Measurements from ENCODE around the gene TMEM185A. TPM values are rescaled to one million over a fixed set of nuclear protein-coding genes. Genes with fewer than 3 reads are reported as not detected.

TMEM185A gene
- total and polyA plus RNA-seq, 10 of the 15 experiments (the other 5 are each of a cell fraction or from before 2014, with no cell fraction given) = 2.4 to 25.1 (median 12.0) TPM

DNA sequence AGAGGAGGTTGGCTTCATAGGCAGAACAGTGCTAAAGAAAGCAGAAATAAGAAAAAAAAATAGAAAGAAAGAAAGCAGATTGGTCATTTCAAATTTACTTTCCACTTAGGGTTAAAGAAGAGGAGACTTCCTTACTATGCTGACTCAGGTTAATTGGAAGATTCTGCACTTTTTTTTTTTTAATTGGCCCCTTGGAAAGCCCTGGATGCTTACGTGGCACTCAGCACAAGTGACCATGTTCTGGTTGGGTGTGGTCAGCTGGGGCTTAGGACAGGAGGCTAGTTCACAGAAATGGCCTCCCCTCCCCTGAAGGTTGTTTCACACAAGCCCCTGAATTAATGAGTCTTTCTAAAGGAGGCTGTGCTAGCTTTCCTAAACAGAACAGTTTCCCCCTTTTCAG, 58.8 kb downstream of the TMEM185A start (continued):
- TF ChIP-seq E4F1 (IDR thresholded peaks at IDR 0.05; ENCODE audit: borderline replicate concordance, partially characterized antibody) (no peak), RAD21 (IDR thresholded peaks at IDR 0.05; ENCODE audit: insufficient read depth, low read depth, low read length) (no peak), NR2C1 (IDR thresholded peaks at IDR 0.05) (no peak)

GRCh38 chrX:149571770-149572169, 59.8 kb downstream of the TMEM185A start:
- no peaks in the 10 kb centered on the region for H3K4me1 ChIP-seq (ENCODE audit: control insufficient read depth, insufficient read depth, low read length)
- no peaks in the 10 kb centered on the region for H3K79me2 ChIP-seq (ENCODE audit: control insufficient read depth, insufficient read depth, low read length)
- in situ Hi-C loops (cut with MboI) (no loop called here), intact Hi-C loops (cut with micrococcal nuclease; ENCODE audit: unreplicated experiment) (no loop called here)
- POLR2A ChIA-PET = no interaction called here
- FAIRE-seq = no peak
- H4K20me1 ChIP-seq (ENCODE audit: control insufficient read depth, insufficient read depth) = no peaks in the 10 kb centered on the region
- DNase-seq (ENCODE audit: low read depth, low spot score) = no peak
- no peak overlapping the region for H3K4me2 ChIP-seq (ENCODE audit: control insufficient read depth, insufficient read depth)
- RAD21 ChIA-PET (ENCODE audit: unreplicated experiment) = interaction anchor here (1.0 kb wide), 1 partner anchor 33 kb away, joined by 3 read pairs; no protein-coding TSS in a partner anchor
- no peak overlapping the region for H2AFZ ChIP-seq (ENCODE audit: control insufficient read depth, low read depth, low read length)
- no peak overlapping the region for H3K4me3 ChIP-seq
- CTCF ChIA-PET = interaction anchor here (0.9 to 1.0 kb wide), 2 partner anchors 60 to 266 kb away, joined by 3 read pairs; no protein-coding TSS in a partner anchor
- H3K36me3 ChIP-seq (ENCODE audit: control insufficient read depth in 2 of 2, insufficient read depth in 2 of 2, low read length in 1 of 2) = no peaks in the 10 kb centered on the region
- no peak overlapping the region for H3K9ac ChIP-seq (ENCODE audit: control insufficient read depth, insufficient read depth, low read length)
- H3K9me3 ChIP-seq (replicated peaks; ENCODE audit: control insufficient read depth, insufficient read depth, low read length) = no peaks in the 10 kb centered on the region
- WGBS (ENCODE audit: insufficient coverage, insufficient replicate concordance, low lambda C conversion rate, missing lambda C conversion rate) = 77% methylated on average over 7 of the region's 7 CpGs
- SMC1A ChIA-PET (ENCODE audit: uncharacterized antibody, unreplicated experiment) = interaction anchor here (1.4 kb wide), 1 partner anchor 49 kb away, joined by 3 read pairs; no protein-coding TSS in a partner anchor
- BruUV-seq (replicated peaks) = no TSS peak
- no peak for ATAC-seq
- H3K27me3 ChIP-seq (replicated peaks in 1 of 2; ENCODE audit: control insufficient read depth in 2 of 2, insufficient read depth in 2 of 2, low read length in 1 of 2) = no peaks in the 10 kb centered on the region
- no peak overlapping the region for H3K27ac ChIP-seq (ENCODE audit: control insufficient read depth, insufficient read depth)
- TF ChIP-seq JUNB (IDR thresholded peaks at IDR 0.05) (no peak), SMAD1 (IDR thresholded peaks at IDR 0.05; ENCODE audit: low read depth, partially characterized antibody) (no peak), MAX (IDR thresholded peaks at IDR 0.05; ENCODE audit: low read depth, low read length) (no peak), MXI1 (IDR thresholded peaks at IDR 0.05; ENCODE audit: low read depth, low read length) (no peak), SMARCA5 (IDR thresholded peaks at IDR 0.05) (no peak), ASH2L (IDR thresholded peaks at IDR 0.05; ENCODE audit: borderline replicate concordance, low read depth) (no peak), STAT1 (conservative IDR thresholded peaks at IDR 0.05) (no peak), NKRF (conservative IDR thresholded peaks at IDR 0.05) (no peak), CEBPZ (IDR thresholded peaks at IDR 0.05; ENCODE audit: low read depth, low read length) (no peak), SREBF2 (IDR thresholded peaks at IDR 0.05; ENCODE audit: low read length) (no peak)
- TF ChIP-seq, protein P1, sequence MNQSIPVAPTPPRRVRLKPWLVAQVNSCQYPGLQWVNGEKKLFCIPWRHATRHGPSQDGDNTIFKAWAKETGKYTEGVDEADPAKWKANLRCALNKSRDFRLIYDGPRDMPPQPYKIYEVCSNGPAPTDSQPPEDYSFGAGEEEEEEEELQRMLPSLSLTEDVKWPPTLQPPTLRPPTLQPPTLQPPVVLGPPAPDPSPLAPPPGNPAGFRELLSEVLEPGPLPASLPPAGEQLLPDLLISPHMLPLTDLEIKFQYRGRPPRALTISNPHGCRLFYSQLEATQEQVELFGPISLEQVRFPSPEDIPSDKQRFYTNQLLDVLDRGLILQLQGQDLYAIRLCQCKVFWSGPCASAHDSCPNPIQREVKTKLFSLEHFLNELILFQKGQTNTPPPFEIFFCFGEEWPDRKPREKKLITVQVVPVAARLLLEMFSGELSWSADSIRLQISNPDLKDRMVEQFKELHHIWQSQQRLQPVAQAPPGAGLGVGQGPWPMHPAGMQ (IDR thresholded peaks at IDR 0.05; ENCODE audit: borderline replicate concordance) = no peak

Measured in GM12878 (cell line).